GM18511 (cell line): ENCODE results near the gene TRPV2.
"Not testable (repeated sequence)": the region's sequence is repeated elsewhere in the genome, so short reads cannot be mapped to it uniquely, and the experiment has no call there.

Experiments
- ATAC-seq: cut with Tn5 transposase; IDR thresholded peaks from one replicate; pipeline ENCODE4 v1.9.1; 2021; ENCODE audit warnings: mild to moderate bottlenecking, moderate library complexity; ENCODE audit not compliant: unreplicated experiment

TRPV2 gene

GRCh38 chr17:16403847-16404246, 11.5 kb upstream of the TRPV2 start:
- not testable (repeated sequence) for ATAC-seq

- ATAC-seq, result no peak
These were observed 8.4 kb upstream of the TRPV2 start for GRCh38 chr17:16406742-16407674.

GRCh38 chr17:16407911-16408588, 7.3 kb upstream of the TRPV2 start:
- peak; percentile 95 for ATAC-seq

- no peak for ATAC-seq
These were observed 2.0 kb downstream of the TRPV2 start for GRCh38 chr17:16417399-16417798.

- ATAC-seq, result no peak
These were observed 2.7 kb downstream of the TRPV2 start for GRCh38 chr17:16417896-16418684.

- no peak for ATAC-seq
These were observed 3.3 kb downstream of the TRPV2 start for GRCh38 chr17:16418685-16419068.

GRCh38 chr17:16419074-16419928, 3.9 kb downstream of the TRPV2 start:
- peak; percentile 45 for ATAC-seq

GRCh38 chr17:16419929-16420271, 4.5 kb downstream of the TRPV2 start:
- ATAC-seq, result peak; percentile 20

GRCh38 chr17:16422416-16422815, 7.0 kb downstream of the TRPV2 start:
- no peak for ATAC-seq

- ATAC-seq, result no peak
These were observed 8.0 kb downstream of the TRPV2 start for GRCh38 chr17:16423226-16423872.

- ATAC-seq, result no peak
These were observed 9.8 kb downstream of the TRPV2 start for GRCh38 chr17:16425202-16425601.

GRCh38 chr17:16425698-16426659, 10.6 kb downstream of the TRPV2 start:
- no peak for ATAC-seq

- ATAC-seq, result no peak
These were observed 11.6 kb downstream of the TRPV2 start for GRCh38 chr17:16427020-16427419.

GRCh38 chr17:16428098-16428882, 12.9 kb downstream of the TRPV2 start:
- ATAC-seq, result no peak

GRCh38 chr17:16429083-16429482, 13.7 kb downstream of the TRPV2 start:
- ATAC-seq, result no peak

GRCh38 chr17:16430650-16431049, 15.3 kb downstream of the TRPV2 start:
- no peak for ATAC-seq

GRCh38 chr17:16432017-16432416, 16.6 kb downstream of the TRPV2 start:
- ATAC-seq, result no peak

GRCh38 chr17:16433514-16433913, 18.1 kb downstream of the TRPV2 start:
- ATAC-seq, result no peak
